Peyer's patch (tissue), 4 donors: ENCODE data around the gene NPY4R. TPM values are rescaled to one million over a fixed set of nuclear protein-coding genes. Genes with fewer than 3 reads are reported as not detected.
A peak's percentile ranks its signal among the peaks of the same experiment; 100 is the strongest.
"Not testable (repeated sequence)": the region's sequence is repeated elsewhere in the genome, so short reads cannot be mapped to it uniquely, and the experiment has no call there.

Experiments used
- DNase-seq, 3 donors: peaks; one replicate each; pipeline ENCODE4 v3.0.0-alpha.2; 2017 to 2019
- H3K27ac ChIP-seq, 4 donors: fragments of 200-600 bp; sonication (generic); one replicate each; pipeline ENCODE4 v1.5.1; 2016 to 2019
- H3K27me3 ChIP-seq, 2 donors: fragments of 200-600 bp; sonication (generic); one replicate each; pipeline ENCODE4 v1.5.1; 2019
- H3K36me3 ChIP-seq, 3 donors: fragments of 200-600 bp; sonication (generic); one replicate each; pipeline ENCODE4 v1.5.1; 2016 to 2019
- H3K4me1 ChIP-seq, 4 donors: fragments of 200-600 bp; sonication (generic); one replicate each; pipeline ENCODE4 v1.5.1; 2016 to 2019
- H3K4me3 ChIP-seq, 4 donors: fragments of 200-600 bp; sonication (generic); 1 replicate in 3 of 4; 2 replicates in 1 of 4; pipeline ENCODE4 v1.5.1; 2016 to 2019; ENCODE audit warnings: mild to moderate bottlenecking in 1 of 4
- H3K9me3 ChIP-seq, 4 donors: fragments of 200-600 bp; sonication (generic); one replicate each; pipeline ENCODE4 v1.5.1; 2016 to 2019; ENCODE audit warnings: mild to moderate bottlenecking in 1 of 4
- total RNA-seq, 4 donors: library from RNA; depleted of rRNA; stranded (reverse); fragments of >200 nt; gene quantifications; one replicate each; pipeline ENCODE4 v1.1.0, GENCODE V29; 2016

NPY4R gene
- total RNA-seq, 4 donors from 2014 or later, result 1.5 to 1.9 TPM; not detected in 2

- H3K27me3 ChIP-seq, DNase-seq, H3K27ac ChIP-seq, H3K9me3 ChIP-seq, H3K4me3 ChIP-seq, H3K4me1 ChIP-seq, H3K36me3 ChIP-seq: not testable (repeated sequence)
Observed at GRCh38 chr10:46491364-46492114, 25.8 kb upstream of the NPY4R start.

- not testable (repeated sequence) for H3K9me3 ChIP-seq, H3K4me3 ChIP-seq
- peak in 1 of 3 donors; percentile 28 for DNase-seq
Observed at GRCh38 chr10:46490285-46490684, 24.5 kb upstream of the NPY4R start.

GRCh38 chr10:46486459-46486858 lies 20.7 kb upstream of the NPY4R start:
- not testable (repeated sequence) for H3K27me3 ChIP-seq, H3K27ac ChIP-seq, H3K4me1 ChIP-seq, H3K9me3 ChIP-seq, H3K36me3 ChIP-seq, H3K4me3 ChIP-seq, DNase-seq

More at GRCh38 chr10:46490285-46490684, 24.5 kb upstream of the NPY4R start:
- not testable (repeated sequence) for H3K27ac ChIP-seq, H3K4me1 ChIP-seq, H3K27me3 ChIP-seq, H3K36me3 ChIP-seq

- peak in 2 of 3 donors; percentile 26 to 45 for DNase-seq
- not testable (repeated sequence) for H3K27me3 ChIP-seq
Observed at GRCh38 chr10:46474746-46475320, 9.1 kb upstream of the NPY4R start.

GRCh38 chr10:46473758-46474157 lies 8.0 kb upstream of the NPY4R start:
- H3K9me3 ChIP-seq, H3K4me1 ChIP-seq, H3K4me3 ChIP-seq, H3K36me3 ChIP-seq, H3K27me3 ChIP-seq: not testable (repeated sequence)
- H3K27ac ChIP-seq, result peak overlapping the region in 1 of 4 donors; percentile 49
- DNase-seq, result peak in 1 of 3 donors; percentile 55

More at GRCh38 chr10:46474746-46475320, 9.1 kb upstream of the NPY4R start:
- H3K27ac ChIP-seq, result peak overlapping the region in 1 of 4 donors; percentile 44
- not testable (repeated sequence) for H3K9me3 ChIP-seq, H3K4me3 ChIP-seq, H3K36me3 ChIP-seq, H3K4me1 ChIP-seq

- H3K9me3 ChIP-seq, H3K27ac ChIP-seq, H3K4me1 ChIP-seq, H3K36me3 ChIP-seq, H3K4me3 ChIP-seq, DNase-seq, H3K27me3 ChIP-seq: not testable (repeated sequence)
Observed at GRCh38 chr10:46470134-46470533, 4.4 kb upstream of the NPY4R start.

GRCh38 chr10:46468119-46468809 lies 2.5 kb upstream of the NPY4R start:
- not testable (repeated sequence) for DNase-seq, H3K36me3 ChIP-seq, H3K4me3 ChIP-seq

GRCh38 chr10:46463608-46464007 lies 2.1 kb downstream of the NPY4R start:
- H3K27ac ChIP-seq, H3K27me3 ChIP-seq, H3K36me3 ChIP-seq, H3K9me3 ChIP-seq, DNase-seq, H3K4me3 ChIP-seq, H3K4me1 ChIP-seq: not testable (repeated sequence)

More at GRCh38 chr10:46468119-46468809, 2.5 kb upstream of the NPY4R start:
- H3K27me3 ChIP-seq, H3K27ac ChIP-seq, H3K9me3 ChIP-seq, H3K4me1 ChIP-seq: not testable (repeated sequence)

- not testable (repeated sequence) for H3K4me3 ChIP-seq, H3K9me3 ChIP-seq, H3K27ac ChIP-seq, H3K4me1 ChIP-seq, DNase-seq, H3K27me3 ChIP-seq, H3K36me3 ChIP-seq
Observed at GRCh38 chr10:46462276-46462675, 3.5 kb downstream of the NPY4R start.

- not testable (repeated sequence) for H3K27ac ChIP-seq, H3K4me1 ChIP-seq, H3K27me3 ChIP-seq, H3K4me3 ChIP-seq, DNase-seq, H3K36me3 ChIP-seq, H3K9me3 ChIP-seq
Observed at GRCh38 chr10:46459579-46459978, 6.2 kb downstream of the NPY4R start.

GRCh38 chr10:46457071-46457470 lies 8.7 kb downstream of the NPY4R start:
- not testable (repeated sequence) for H3K4me3 ChIP-seq, H3K4me1 ChIP-seq, H3K36me3 ChIP-seq, H3K27me3 ChIP-seq, H3K9me3 ChIP-seq, H3K27ac ChIP-seq, DNase-seq

- DNase-seq, H3K4me3 ChIP-seq, H3K36me3 ChIP-seq, H3K27me3 ChIP-seq, H3K27ac ChIP-seq, H3K9me3 ChIP-seq, H3K4me1 ChIP-seq: not testable (repeated sequence)
Observed at GRCh38 chr10:46455992-46456391, 9.8 kb downstream of the NPY4R start.

- H3K4me1 ChIP-seq, H3K9me3 ChIP-seq, H3K27me3 ChIP-seq, H3K36me3 ChIP-seq, H3K4me3 ChIP-seq, H3K27ac ChIP-seq: not testable (repeated sequence)
- DNase-seq, result peak in 1 of 3 donors; percentile 52
Observed at GRCh38 chr10:46451365-46451764, 14.4 kb downstream of the NPY4R start.

GRCh38 chr10:46450829-46451228 lies 14.9 kb downstream of the NPY4R start:
- not testable (repeated sequence) for H3K27ac ChIP-seq, H3K27me3 ChIP-seq, H3K4me1 ChIP-seq, H3K4me3 ChIP-seq, H3K36me3 ChIP-seq, H3K9me3 ChIP-seq
- peak in 1 of 3 donors; percentile 9 for DNase-seq

GRCh38 chr10:46447439-46447838 lies 18.3 kb downstream of the NPY4R start:
- peak overlapping the region in 1 of 4 donors; percentile 26 for H3K27ac ChIP-seq
- not testable (repeated sequence) for H3K4me3 ChIP-seq, H3K9me3 ChIP-seq, H3K36me3 ChIP-seq, H3K27me3 ChIP-seq, H3K4me1 ChIP-seq
- DNase-seq, result peak in 1 of 3 donors; percentile 31
